HEK293T (cell line): Measurements from ENCODE around the gene SOX21.

Experiments
- ELF4 ChIP-seq: fragments of 450-650 bp; IDR thresholded peaks from 2 replicates; pipeline ENCODE4 v1.6.1; 2017; ENCODE audit warnings: antibody characterized with exemption
- FOXK2 ChIP-seq: fragments of 450-650 bp; IDR thresholded peaks from 2 replicates; pipeline ENCODE4 v1.6.1; 2016; ENCODE audit warnings: mild to moderate bottlenecking
- FOXM1 ChIP-seq: fragments of 450-650 bp; IDR thresholded peaks from 2 replicates; pipeline ENCODE4 v1.6.1; 2017; ENCODE audit warnings: mild to moderate bottlenecking, borderline replicate concordance
- HDGF ChIP-seq: fragments of 450-650 bp; IDR thresholded peaks from 2 replicates; pipeline ENCODE4 v1.6.1; 2017; ENCODE audit warnings: antibody characterized with exemption, borderline replicate concordance
- L3MBTL2 ChIP-seq: fragments of 450-650 bp; conservative IDR thresholded peaks from 2 replicates; pipeline ENCODE4 v1.6.1; 2016; ENCODE audit warnings: mild to moderate bottlenecking
- SP1 ChIP-seq: fragments of 450-650 bp; IDR thresholded peaks from 2 replicates; pipeline ENCODE4 v1.6.1; 2017
- ZNF384 ChIP-seq: fragments of 450-650 bp; IDR thresholded peaks from 2 replicates; pipeline ENCODE4 v1.6.1; 2016

- TF ChIP-seq L3MBTL2 = no peak
- TF ChIP-seq FOXK2 = no peak
- TF ChIP-seq ZNF384 = no peak
- TF ChIP-seq SP1 = no peak
- TF ChIP-seq FOXM1 = no peak
- no peak for TF ChIP-seq ELF4
- TF ChIP-seq HDGF = no peak
Measured at GRCh38 chr13:94712812-94713560, 641 bp upstream of the SOX21 start.
